ENCODE data around the gene IGFN1. TPM values are rescaled to one million over a fixed set of nuclear protein-coding genes. Genes with fewer than 3 reads are reported as not detected.
"Not testable (repeated sequence)": the region's sequence is repeated elsewhere in the genome, so short reads cannot be mapped to it uniquely, and the experiment has no call there.

Gene IGFN1
- total and polyA plus RNA-seq, 2 of the 8 experiments (the other 6 are each of a cell fraction or from before 2014, with no cell fraction given): not detected

DNA sequence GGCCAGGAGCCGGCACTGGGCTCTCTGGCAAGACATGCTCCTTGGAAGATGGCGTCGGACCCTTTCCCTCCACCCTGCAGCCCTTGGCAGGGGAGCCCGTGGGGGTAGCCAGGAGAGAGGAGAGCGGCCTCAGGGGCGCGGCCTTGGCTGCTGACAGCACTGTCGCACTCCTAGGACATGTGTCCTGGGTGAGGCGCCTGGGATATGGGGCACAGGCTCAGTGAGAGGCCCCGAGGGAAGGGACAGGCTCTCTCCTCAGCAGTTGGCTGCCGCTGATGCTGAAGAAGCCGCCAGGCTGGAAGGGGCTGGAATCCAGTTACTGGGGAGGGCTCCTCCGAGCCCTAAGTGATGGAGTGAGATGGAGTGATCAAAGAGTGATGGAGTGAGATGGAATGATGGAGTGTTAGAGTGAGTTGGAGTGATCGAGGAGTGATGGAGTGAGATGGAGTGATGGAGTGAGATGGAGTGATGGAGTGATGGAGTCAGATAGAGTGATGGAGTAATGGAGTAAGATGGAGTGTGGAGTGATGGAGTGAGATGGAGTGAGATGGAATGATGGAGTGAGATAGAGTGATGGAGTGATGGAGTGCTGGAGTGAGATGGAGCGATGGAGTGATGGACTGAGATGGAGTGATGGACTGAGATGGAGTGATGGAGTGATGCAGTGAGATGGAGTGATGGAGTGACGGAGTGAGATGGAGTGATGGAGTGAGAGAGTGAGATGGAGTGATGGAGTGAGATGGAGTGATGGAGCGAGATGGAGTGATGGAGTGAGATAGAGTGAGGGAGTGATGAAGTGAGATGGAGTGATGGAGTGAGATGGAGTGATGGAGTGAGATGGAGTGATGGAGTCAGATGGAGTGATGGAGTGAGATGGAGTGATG is 65.1 kb downstream of the IGFN1 start (continued):
- TF ChIP-seq SAP30 (IDR thresholded peaks at IDR 0.05; ENCODE audit: insufficient read depth, insufficient replicate concordance, low read length): no peak
- TF ChIP-seq POU5F1 (IDR thresholded peaks at IDR 0.05; ENCODE audit: low read depth, low read length): no peak

DNA sequence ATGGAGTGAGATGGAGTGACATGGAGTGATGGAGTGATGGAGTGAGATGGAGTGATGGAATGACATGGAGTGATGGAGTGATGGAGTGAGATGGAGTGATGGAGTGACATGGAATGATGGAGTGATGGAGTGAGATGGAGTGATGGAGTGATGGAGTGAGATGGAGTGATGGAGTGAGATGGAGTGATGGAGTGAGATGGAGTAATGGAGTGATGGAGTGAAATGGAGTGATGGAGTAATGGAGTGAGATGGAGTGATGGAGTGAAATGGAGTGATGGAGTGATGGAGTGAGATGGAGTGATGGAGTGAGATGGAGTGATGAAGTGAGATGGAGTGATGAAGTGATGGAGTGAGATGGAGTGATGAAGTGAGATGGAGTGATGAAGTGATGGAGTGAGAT is 67.5 kb downstream of the IGFN1 start:
- not testable (repeated sequence) for H3K9ac ChIP-seq (replicated peaks in 1 of 4; ENCODE audit: extremely low read depth in 1 of 4, low read depth in 3 of 4, low read length in 3 of 4); H3K18ac ChIP-seq (ENCODE audit: extremely low read depth, low read length); H2BK12ac ChIP-seq (ENCODE audit: low read depth, low read length); H3K79me2 ChIP-seq (ENCODE audit: control insufficient read depth in 1 of 2, insufficient read depth in 2 of 2, low read length in 2 of 2); H2AFZ ChIP-seq (ENCODE audit: low read length); H3K4me3 ChIP-seq (ENCODE audit: extremely low read depth in 1 of 4, insufficient read depth in 2 of 4, low read depth in 3 of 4, low read length in 4 of 4); H3K27ac ChIP-seq (ENCODE audit: low read depth, low read length); H4K5ac ChIP-seq (ENCODE audit: insufficient read length, low read depth, low read length); H4K8ac ChIP-seq (ENCODE audit: extremely low read depth, insufficient read depth, low read length); H3K4ac ChIP-seq (replicated peaks; ENCODE audit: insufficient read length, low read depth, low read length); H4K20me1 ChIP-seq (replicated peaks in 1 of 2; ENCODE audit: control insufficient read depth in 1 of 2, insufficient read depth in 2 of 2, low read length in 2 of 2); H3K79me1 ChIP-seq (ENCODE audit: low read depth, low read length); H2BK20ac ChIP-seq (ENCODE audit: low read length); H3K4me2 ChIP-seq (ENCODE audit: insufficient read depth in 1 of 2, low read depth in 2 of 2, low read length in 2 of 2); H3K36me3 ChIP-seq (ENCODE audit: control insufficient read depth in 2 of 4, insufficient read depth in 4 of 4, low read length in 3 of 4); H2BK120ac ChIP-seq (replicated peaks; ENCODE audit: low read depth, low read length); H3K27me3 ChIP-seq (replicated peaks in 1 of 4; ENCODE audit: control insufficient read depth in 3 of 4, extremely low read depth in 1 of 4, insufficient read depth in 3 of 4, low read length in 3 of 4); DNase-seq (ENCODE audit: low read depth in 1 of 2, low spot score in 2 of 2); H3K14ac ChIP-seq (ENCODE audit: insufficient read length); H4K91ac ChIP-seq (replicated peaks; ENCODE audit: insufficient read length, low read length); H3K9me3 ChIP-seq (ENCODE audit: insufficient read depth in 2 of 2, low read depth in 1 of 2, low read length in 1 of 2); H3K56ac ChIP-seq (replicated peaks; ENCODE audit: insufficient read length, low read depth, low read length); FAIRE-seq; H2BK5ac ChIP-seq (ENCODE audit: low read depth, low read length); H3K23ac ChIP-seq (ENCODE audit: insufficient read length)
- CTCF ChIA-PET (ENCODE audit: partially characterized antibody): interaction anchor here (0.7 to 9.7 kb wide), 10 partner anchors 14 to 151 kb away, joined by 3 to 154 read pairs (median 7); no protein-coding TSS in a partner anchor
- H2BK15ac ChIP-seq (ENCODE audit: low read length): peak overlapping the region; percentile 61; the same call in 1 of the 2 replicates
- peak overlapping the region; percentile 82; the same call in 1 of the 2 replicates for H2AK5ac ChIP-seq (ENCODE audit: low read depth, low read length)
- H3K23me2 ChIP-seq (ENCODE audit: low read depth, low read length): peaks cover 32% of the 10 kb centered on the region; the same call in 1 of the 2 replicates
- peaks cover 0 to 11% (median 11%) of the 10 kb centered on the region in 4 experiments; a peak in 6 of 7 replicates for H3K4me1 ChIP-seq (replicated peaks in 1 of 4; ENCODE audit: control insufficient read depth in 3 of 4, insufficient read depth in 4 of 4, low read length in 3 of 4)
- POLR2A ChIA-PET (ENCODE audit: partially characterized antibody): interaction anchor here (1.3 to 2.3 kb wide), 2 partner anchors 98 to 104 kb away, joined by 3 to 11 read pairs; no protein-coding TSS in a partner anchor

Data from H1 (cell line).